Activated CD4-positive, alpha-beta T cell treated with anti-CD3 and anti-CD28 coated beads, Interleukin-2, amount 50 U/mL, for 48 hours (primary cell): ENCODE measurements around the gene EPHX1.
"Not testable (repeated sequence)": the region's sequence is repeated elsewhere in the genome, so short reads cannot be mapped to it uniquely, and the experiment has no call there.

Experiments used
- DNase-seq, 2 experiments: peaks; one replicate each; pipeline ENCODE4 v3.0.0-alpha.2; 2020

Gene EPHX1

DNA sequence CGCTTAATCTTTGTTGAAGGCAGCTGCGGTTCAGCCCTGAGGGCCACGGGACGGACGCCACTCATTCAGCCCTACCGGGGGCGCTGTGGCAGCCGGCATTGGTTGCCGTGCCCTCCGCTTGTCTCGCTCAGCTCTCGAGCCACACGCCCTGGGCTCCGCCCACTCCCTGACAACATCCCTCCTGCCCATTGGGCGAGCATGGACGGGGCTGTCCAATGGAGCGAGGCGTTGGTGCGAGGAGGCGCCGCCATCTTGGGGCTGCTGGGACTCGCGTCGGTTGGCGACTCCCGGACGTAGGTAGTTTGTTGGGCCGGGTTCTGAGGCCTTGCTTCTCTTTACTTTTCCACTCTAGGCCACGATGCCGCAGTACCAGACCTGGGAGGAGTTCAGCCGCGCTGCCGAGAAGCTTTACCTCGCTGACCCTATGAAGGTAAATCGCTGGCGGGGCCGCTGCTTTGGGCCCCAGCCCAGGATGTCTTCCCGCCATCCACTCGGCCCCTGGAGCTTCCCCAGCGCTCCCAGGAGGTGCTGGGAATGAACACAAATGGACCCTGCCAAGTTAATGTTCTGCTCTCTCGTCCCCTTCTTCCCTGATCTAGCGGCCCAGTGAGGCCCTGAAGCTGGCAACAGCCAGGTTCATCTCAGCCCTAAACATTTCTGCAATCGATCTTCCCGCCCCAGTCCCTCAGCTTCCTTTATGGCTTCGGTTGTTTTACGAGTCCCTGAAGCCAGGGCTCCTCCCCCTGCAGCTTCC, 32.2 kb upstream of the EPHX1 start, which contains the start of gene SRP9:
Gene SRP9 (plus strand): TSS at position 244 of the 754 bp plus-strand sequence. CDS start 115 bp downstream, at position 359.
- DNase-seq = peak; percentile 98 to 99

DNA sequence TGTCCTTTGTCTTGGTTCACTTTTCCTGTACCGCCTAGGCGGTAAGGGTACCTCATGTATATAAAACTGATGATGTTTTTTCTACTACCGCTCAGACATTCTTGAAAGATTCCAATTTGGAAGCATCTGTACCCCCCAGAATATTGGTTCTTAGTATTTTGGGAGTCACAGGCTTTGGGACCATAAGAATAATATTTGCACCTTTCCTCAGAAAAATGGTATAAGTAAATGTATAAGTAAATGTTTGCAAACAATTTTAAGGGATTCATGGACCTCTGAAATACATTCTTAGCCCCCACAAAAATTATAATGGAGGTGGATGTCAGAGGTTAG, 31.6 kb upstream of the EPHX1 start:
- no peak for DNase-seq

DNA sequence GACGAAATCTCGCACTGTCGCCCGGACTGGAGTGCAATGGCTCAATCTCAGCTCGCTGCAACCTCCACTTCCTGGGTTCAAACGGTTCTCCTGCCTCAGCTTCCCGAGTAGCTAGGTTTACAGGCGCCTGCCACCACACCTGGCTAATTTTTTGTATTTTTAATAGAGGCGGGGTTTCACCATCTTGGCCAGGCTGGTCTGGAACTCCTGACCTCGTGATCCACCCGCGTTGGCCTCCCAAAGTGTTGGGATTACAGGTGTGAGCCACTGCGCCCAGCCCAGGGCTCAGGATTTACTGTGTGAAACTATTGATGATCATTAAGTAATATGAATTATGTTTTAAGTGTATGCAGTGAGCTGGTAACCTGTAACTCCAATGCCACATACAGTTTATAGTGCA, 30.8 kb upstream of the EPHX1 start:
- DNase-seq = not testable (repeated sequence)

DNA sequence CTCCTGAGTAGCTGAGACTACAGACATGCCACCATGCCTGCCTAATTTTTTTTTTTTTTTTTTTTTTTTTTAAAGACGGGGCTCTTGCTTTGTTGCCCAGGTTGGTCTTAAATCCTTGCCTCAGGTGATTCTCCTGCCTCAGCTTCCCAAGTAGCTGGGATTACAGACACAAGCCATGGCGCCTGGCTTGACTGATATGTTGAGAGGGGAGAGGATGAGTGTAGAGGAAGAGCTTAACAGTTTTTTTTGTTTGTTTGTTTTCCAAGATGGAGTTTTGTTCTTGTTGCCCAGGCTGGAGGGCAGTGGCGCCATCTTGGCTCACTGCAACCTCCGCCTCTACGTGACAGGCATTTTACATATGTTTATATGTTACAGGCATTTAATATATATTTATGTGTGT, 29.8 kb upstream of the EPHX1 start:
- no peak for DNase-seq

DNA sequence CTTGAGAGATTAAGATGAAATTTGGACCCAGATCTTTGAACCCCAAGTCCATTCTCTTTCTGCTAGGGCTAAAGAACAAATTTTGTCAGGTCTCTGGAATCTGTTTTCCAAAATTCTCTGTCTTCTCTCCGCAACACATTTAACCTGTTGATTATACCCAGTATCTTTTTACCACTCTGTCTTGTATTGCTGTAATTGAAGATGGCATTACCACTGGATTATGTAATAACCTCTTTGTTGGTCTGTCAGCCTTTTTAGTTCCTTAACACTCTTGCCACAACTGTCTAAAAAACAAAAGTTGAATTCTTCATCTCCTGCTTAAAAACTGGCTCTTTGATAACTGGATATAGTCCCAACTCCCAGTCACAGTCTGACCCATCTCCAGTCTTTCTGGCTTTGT, 29.3 kb upstream of the EPHX1 start:
- no peak for DNase-seq

DNA sequence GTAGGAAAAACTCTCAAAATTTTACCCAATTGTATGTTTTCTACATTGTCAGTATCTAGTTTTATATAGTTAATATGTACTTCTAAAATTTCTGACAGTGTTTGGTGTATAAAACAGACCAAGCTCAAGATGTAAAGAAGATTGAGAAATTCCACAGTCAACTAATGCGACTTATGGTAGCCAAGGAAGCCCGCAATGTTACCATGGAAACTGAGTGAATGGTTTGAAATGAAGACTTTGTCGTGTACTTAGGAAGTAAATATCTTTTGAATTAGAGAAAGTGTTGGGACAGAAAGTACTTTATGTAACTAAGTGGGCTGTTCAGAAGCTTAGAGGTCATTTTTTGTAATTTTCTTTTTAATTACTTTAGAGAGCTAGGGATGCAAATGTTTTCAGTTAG, 20.8 kb upstream of the EPHX1 start:
- DNase-seq = not testable (repeated sequence)

DNA sequence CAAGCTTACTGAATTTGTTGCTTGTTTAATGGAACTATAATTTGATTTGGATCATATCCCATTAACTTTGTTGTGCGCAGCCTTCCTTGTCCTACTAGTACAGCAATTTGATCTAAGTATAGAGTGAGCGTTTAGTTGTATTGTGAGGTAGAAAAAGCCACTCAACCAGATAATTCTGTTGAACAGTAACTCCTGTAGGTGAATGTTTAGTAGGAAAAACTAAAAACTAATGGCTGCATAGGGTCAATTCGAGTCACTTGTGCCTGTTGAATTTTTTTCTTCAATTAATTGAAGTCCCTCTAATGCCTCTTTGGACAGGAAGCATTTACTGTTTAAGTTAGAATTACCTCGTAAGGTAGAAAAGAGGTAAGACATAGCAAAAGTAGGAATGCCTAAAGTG, 15.0 kb upstream of the EPHX1 start:
- no peak for DNase-seq

DNA sequence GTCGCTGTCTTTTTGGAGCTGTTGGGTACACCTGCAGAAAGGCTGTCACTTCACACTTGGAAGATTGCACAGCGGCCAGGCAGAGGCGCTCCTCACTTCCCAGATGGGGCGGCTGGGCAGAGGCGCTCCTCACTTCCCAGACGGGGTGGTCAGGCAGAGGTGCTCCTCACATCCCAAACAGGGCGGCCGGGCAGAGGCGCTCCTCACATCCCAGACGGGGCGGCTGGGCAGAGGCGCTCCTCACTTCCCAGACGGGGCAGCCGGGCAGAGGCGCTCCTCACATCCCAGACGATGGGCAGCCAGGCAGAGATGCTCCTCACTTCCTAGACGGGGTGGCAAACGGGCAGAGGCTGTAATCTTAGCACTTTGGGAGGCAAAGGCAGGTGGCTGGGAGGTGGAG, 13.8 kb upstream of the EPHX1 start:
- not testable (repeated sequence) for DNase-seq

DNA sequence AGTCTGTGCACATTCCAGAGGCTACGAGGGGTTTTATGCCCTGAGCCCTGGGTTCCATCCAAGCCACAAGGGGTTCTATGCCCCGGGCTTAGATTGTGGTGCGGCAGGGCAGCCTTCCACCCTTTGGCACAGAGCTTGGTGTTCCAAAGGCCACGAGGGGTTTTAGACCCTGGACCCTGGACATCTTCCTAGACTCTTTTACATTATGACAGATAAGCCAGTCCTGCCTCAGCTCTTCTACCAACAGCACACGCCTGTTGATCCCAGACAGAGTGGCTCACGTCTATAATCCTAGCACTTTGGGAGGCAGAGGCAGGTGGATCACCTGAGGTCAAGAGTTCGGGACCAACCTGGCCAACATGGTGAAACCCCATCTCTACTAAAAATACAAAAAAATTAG, 8.8 kb upstream of the EPHX1 start:
- DNase-seq = not testable (repeated sequence)

DNA sequence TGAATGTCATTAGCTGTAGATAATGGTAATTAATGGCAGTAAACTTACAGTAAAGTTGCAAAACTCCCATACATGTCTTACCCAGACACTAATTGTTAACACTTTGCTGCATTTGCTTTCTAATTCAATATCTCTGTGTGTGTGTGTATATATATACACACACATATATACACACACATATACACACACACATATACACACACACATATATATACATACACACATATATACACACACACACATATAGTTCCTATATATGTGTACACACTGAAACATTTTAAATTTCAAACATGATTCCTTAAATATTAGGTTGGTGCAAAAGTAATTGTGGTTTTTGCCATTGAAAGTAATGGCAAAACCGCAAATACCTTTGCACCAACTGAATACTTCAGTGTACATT, 3.7 kb upstream of the EPHX1 start:
- DNase-seq = no peak

DNA sequence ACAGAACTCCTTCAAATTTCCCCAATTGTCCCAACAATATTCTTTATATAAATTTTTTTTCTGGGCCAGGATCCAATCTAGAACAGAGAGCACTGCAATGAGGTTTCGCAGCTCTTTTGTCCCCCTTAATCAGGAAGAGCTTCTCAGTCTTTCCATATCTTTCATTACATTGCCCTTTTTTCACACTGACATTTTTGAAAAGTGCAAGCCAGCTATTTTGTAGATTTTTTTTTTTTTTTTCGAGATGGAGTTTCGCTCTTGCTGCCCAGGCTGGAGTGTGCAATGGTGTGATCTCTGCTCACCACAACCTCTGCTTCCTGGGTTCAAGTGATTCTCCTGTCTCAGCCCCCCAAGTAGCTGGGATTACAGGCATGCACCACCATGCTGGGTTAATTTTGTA, 3.2 kb upstream of the EPHX1 start:
- DNase-seq = not testable (repeated sequence)

DNA sequence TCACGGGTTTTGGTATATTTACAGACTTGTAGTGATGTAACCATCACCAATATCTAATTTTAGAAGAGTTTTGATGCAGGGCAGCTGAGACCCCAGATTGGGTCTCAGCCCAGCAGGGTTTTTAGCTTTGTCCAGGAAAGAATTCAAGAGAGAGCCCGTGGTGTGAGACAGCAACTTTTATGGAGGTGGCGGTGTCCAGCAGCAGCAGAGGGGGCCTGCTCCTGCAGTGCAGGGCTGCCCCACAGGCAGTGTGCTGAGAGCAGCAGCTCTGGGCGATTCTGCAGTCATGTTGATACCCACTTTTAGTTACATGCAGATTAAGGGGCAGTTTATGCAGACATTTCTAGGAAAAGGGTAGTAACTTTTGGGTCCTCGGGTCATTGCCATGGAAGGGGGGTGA, 1.8 kb upstream of the EPHX1 start:
- DNase-seq = no peak

DNA sequence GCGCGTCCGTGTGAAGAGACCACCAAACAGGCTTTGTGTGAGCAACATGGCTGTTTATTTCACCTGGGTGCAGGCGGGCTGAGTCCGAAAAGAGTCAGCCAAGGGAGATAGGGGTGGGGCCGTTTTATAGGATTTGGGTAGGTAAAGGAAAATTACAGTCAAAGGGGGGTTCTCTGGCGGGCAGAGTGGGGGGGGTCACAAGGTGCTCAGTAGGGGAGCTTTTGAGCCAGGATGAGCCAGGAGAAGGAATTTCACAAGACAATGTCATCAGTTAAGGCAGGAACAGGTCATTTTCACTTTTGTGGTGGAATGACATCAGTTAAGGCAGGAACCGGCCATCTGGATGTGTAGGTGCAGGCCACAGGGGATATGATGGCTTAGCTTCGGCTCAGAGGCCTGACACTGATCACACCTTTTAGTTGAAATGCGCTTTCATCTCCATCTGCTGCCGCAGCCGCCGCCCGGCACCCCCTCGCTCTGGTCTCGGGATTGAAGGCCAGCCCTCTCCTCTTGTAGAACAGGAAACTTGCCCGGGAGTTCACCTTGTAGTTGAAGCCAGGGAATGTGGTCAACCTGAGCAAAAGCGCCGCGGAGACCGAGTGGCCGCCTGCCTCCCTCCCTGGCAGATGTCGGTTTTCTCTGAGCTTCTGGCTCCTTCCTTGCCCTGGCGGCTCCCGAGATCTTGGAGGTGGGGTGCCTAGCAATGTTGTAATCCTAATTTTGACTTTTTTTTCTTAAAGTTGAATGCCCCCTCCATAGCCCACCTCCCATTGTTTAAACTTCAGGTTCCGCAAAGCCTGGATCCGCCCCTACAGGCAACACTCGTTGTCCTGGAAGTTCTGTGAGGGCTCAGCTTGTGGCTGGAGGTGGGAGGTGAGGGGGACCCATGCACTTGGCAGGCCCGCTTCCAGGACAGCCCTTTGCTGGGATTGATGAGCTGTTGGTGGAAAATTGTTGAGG, 935 bp downstream of the EPHX1 start:
- DNase-seq = not testable (repeated sequence)

DNA sequence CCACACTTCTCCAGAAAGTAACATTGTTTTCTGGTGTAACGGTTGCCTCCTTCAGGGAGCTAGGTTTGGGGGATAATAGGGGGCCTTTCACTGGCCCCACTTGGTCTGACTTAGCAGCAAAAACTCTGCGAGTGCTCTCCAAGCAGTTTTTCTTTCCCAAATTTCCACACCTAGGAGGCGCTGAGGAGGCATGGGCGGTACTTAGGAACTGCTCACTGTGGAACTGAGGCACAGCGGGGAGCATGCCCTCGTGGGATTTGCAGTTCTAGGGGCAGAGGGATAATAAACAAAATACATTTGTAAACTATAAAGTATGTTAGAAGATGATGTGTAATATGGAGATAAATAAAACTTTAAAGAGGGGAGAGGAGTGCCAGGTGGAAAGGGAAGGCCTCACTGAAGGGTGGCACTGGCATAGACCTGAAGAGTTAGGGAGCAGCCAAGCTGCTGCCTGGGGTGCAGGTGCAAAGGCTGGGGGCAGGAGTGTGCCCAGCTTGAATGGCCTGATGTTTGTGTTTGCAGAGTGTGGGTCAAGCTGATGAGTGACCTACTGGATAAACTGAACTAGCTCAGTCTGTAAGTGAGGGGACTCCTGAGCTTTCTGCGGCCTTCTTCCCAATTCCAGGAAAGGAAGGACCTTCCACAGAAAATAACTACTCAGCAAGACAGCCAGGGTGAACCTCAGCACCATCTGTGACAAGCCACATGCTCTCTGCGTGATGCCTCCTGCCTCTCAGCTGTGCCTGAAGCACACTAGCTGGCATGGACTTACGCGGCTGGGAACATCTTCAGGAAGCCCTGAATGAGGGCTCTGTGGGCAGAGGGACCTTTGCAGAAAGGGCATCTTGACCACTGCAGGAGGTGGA, 1.9 kb downstream of the EPHX1 start:
- DNase-seq = no peak

DNA sequence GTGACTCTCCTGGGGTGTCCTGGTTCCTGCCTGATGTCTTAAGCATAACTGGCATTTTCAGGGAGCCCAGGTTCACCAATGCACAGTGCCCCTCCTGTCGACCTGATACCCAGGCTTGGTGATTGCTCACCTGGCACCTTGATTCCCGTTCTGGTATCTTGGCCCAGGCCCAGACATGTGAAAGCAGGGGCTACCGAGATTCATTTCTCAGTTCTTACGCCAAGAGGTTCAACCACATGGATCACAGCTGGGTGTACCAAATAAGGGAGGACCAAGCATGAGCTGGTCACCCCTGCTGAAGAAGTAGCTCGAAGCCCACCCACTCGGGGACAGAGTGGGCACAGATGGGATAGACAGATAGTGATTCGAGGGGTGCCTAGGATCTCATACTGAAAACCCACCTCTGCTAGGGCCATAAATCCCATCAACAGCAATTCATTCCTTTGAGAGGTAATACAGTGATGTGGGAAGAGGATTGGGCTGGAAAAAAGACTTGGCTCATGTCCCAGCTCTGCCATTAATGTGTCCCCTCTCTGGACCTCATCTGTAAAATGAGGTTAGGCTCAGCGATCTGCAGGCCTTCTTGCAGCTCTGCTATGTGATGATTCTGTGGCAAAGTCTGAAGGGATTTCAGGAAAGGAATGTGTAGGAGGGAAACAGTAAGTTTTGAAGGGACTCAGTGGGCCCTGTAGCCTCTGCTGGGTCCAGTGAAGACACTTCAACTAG, 2.7 kb downstream of the EPHX1 start:
- no peak for DNase-seq

DNA sequence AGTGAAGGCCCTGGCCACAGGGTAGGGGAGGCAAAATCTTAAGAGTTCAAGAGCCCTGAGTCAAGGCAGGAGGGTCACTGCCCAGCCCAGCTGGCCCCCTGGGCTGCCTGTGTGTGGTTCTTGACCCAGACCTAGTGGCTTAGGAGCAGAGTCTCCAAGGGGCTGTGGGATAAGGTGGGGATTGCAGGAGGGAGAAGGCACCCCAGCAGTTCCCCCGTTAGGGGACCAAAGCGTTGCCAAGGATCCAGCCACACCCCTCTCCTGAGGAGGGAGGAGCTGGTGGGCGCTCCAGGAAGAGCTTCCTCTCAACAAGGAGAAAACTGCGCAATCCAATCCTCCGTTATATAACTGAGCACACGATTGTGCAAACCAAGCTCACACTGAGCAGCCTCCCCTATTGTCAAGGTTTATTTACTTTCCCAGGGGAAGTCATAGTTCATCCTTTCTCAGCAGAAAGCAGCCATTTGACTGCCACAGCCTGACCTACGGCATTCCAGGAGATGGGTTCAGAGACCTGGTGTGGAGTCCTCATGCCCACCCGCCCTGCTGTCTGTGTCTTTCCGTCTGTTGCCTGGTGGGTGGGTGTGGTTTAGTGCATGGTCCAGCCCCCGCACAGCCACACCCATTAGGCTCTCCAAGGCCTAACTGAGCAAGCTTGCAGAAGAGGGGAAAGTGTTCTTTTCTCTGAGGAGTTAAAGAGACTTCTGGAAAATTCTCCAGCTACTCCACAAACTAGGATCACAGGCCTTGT, 3.5 kb downstream of the EPHX1 start:
- DNase-seq = no peak

DNA sequence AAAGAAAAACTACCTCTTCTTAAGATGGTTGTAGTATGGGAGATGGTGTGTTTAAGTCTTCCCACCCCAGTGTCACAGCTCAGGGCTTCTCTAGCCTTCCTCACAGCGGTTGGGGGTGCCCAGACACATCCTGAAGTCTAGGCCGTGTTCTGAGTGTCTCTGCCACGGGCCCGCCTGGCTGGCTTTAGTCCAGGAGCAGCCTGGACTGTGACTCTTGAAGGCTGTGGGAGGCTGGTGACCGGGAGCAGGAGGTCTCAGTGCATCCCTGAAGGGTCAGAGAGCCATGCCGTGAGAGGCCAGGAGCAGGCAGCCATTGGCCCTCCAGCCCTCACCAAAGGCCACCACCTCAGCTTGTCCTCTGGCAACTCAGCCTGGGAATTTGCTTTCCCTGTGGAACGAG, 4.5 kb downstream of the EPHX1 start:
- no peak for DNase-seq

DNA sequence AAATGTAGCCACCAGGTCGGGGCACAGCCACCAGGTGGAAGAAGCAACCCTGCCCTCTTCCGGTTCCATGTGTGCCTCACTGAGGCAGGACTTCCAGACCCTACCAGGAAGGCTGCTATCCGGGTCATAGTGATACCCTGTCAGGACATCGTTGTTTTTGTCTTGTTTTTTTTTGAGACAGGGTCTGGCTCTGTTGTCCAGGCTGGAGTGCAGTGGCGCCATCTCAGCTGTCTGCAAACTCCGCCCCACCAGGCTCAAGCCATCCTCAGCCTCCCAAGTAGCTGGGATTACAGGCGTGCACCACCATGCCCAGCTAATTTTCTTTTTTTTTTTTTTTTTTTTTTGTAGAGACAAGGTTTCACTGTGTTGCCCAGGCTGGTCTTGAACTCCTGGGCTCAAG, 5.2 kb downstream of the EPHX1 start:
- not testable (repeated sequence) for DNase-seq

DNA sequence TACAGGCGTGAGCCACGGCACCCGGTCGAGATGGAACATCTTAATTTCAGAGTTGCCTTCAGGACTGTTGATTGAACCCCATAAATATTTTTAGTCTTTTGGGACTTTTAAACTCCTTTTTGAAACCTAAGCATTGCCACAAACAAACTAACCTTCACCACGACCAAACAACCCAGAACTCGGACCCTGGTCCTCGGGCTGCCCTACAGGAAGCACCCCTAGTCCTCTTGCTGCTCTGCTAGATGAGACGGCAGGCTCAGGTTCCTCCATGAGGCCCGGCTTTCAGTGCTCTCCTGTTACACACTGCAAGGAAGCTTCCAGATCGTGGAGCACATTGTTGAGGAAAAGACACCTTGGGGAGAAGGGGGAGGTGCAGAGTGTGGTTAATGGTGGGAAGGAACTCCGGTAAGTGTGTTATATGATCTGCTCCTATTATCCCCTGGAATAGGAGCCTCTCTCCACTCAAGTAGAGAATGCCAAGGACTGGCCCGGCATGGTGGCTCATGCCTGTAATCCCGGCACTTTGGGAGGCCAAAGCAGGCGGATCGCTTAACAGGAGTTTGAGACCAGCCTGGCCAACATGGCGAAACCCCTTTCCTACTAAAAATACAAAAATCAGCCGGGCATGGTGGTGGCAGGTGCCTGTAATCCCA, 5.7 kb downstream of the EPHX1 start:
- no peak for DNase-seq

DNA sequence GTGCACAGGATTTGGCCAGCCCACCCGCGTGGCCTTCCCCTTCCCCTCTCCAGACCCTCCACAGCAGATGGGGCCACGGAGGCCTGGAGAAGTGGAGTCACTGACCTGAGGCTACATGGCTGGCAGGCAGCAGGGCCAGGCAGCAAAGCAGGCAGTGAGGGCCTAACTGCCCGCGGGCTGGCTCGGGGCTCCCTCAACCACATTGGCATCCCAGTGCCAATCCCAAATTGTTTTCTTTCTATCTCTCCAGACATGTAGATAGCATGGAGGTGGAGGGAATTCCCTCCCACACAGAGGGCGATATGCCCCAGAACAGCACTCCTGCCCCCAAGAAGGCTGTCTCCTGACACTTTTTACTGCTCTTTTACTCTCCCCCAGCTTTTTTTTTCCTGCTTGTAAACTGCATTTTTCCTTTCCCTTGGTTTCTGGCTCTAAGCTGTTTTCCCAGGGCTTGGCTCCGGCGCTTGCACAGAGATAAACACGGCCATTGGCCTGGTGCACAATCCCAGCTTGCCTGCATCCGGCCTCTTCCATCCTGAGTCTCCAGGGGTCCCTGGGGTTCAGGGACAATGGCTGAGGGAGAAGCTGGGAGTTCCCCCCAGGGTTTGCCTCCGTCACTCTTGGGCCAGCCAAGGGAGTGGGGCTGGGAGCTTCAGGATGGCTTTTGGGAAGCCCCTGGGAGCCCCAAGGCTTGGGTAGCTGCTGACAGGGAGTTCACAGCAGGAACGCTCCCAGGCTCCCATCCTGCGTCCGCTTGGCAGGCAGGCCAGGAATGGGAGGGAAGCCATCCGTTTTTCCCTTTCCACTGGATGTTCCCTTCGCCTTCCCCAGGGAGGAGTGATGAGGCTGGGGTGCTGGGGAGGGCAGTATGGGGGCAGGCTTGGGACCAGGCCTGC, 7.0 kb downstream of the EPHX1 start:
- DNase-seq = no peak
